Ovary (tissue), 9 donors: ENCODE results near the gene BRI3. TPM values are rescaled to one million over a fixed set of nuclear protein-coding genes. Genes with fewer than 3 reads are reported as not detected.

ENCODE experiments used
- DNase-seq, 5 donors: peaks; one replicate each; pipeline ENCODE4 v3.0.0-alpha.2; 2019 to 2020
- H3K27ac ChIP-seq, 2 donors: fragments of 200-600 bp; one replicate each; pipeline versions ENCODE4 v1.5.1 to v1.8.0; 2019 to 2022
- H3K27me3 ChIP-seq: fragments of 200-600 bp; one replicate; pipeline ENCODE4 v1.8.0; 2022
- H3K36me3 ChIP-seq: fragments of 200-600 bp; sonication (generic); one replicate; pipeline ENCODE4 v1.5.1; 2019
- H3K4me1 ChIP-seq: one replicate; pipeline ENCODE4 v1.8.1; 2013; ENCODE audit warnings: mild to moderate bottlenecking, moderate library complexity; ENCODE audit not compliant: insufficient read depth
- H3K4me3 ChIP-seq: fragments of 200-600 bp; sonication (generic); one replicate; pipeline ENCODE4 v1.5.1; 2017
- H3K9me3 ChIP-seq, 2 donors: fragments of 200-600 bp in 1 of 2; sonication (generic) in 1 of 2; one replicate each; pipeline versions ENCODE4 v1.5.1 to v1.8.1; 2013 to 2019; ENCODE audit warnings: mild to moderate bottlenecking in 1 of 2, moderate library complexity in 1 of 2
- CTCF ChIP-seq, 3 donors: fragments of 450-650 bp in 2 of 3; fragments of 200-600 bp in 1 of 3; IDR thresholded peaks; one replicate each; pipeline versions ENCODE4 v1.5.1 to v1.8.0; 2016 to 2022; ENCODE audit warnings: antibody characterized with exemption in 3 of 3, mild to moderate bottlenecking in 1 of 3
- EP300 ChIP-seq: sonication (generic); formaldehyde crosslinking; IDR thresholded peaks from one replicate; pipeline ENCODE4 v1.6.1; 2017; ENCODE audit warnings: antibody characterized with exemption
- POLR2A ChIP-seq: fragments of 450-650 bp; IDR thresholded peaks from one replicate; pipeline ENCODE4 v1.6.1; 2017; ENCODE audit warnings: antibody characterized with exemption, mild to moderate bottlenecking, moderate library complexity
- WGBS, 3 donors: extraction: QIAGEN DNeasy Blood & Tissue Kit in 1 of 3; methylation state at CpG; one replicate each; pipeline versions ENCODE4 v1.1.5 to v1.1.7; 2013 to 2017; 5-methylcytosine and 5-hydroxymethylcytosine counted together
- intact Hi-C, 4 donors: fragments of 100-400 bp; cut with DNase I; formaldehyde crosslinking; loops; one replicate each; pipeline versions ENCODE4 v1.11.0 to v1.15.1; 2022 to 2023
- polyA plus RNA-seq, 2 donors: library from polyadenylated mRNA; stranded (reverse); fragments of 200-250 nt in 1 of 2; fragments of 350-450 nt in 1 of 2; fragmentation: Illumina TruSeq in 1 of 2; extraction: RNeasy Lipid Tissue Mini Kit (QIAGEN cat#74804) in 1 of 2; gene quantifications; one replicate each; pipeline ENCODE4 v1.2.3, GENCODE V29; 2013 to 2014
- total RNA-seq, 7 donors: library from RNA; depleted of rRNA in 2 of 7; stranded (reverse); fragments of >200 nt in 2 of 7; fragmentation: NEBNext Ultra II Directional in 3 of 7; extraction: Animal tissue kit (Norgen Biotek cat#: 25700) in 3 of 7; gene quantifications; one replicate each; pipeline versions ENCODE4 v1.1.0 to v1.2.4, GENCODE V29; 2016 to 2023
- donor health status: DM: no; HTN: no; CAD: no; lungs with moderate emphysema.
- donor health status: DM: no; HTN: no; CAD: no.
- donor health status: Bipolar disorder and iron deficiency.
- donor health status: DM: yes; HTN: yes; CAD: no.
- donor health status: DM: no; HTN: no; CAD: no.
- donor health status: DM: yes; HTN: yes; CAD: no.

The BRI3 gene
- total and polyA plus RNA-seq, 9 donors: 19.9 to 161 (median 133) TPM

DNA sequence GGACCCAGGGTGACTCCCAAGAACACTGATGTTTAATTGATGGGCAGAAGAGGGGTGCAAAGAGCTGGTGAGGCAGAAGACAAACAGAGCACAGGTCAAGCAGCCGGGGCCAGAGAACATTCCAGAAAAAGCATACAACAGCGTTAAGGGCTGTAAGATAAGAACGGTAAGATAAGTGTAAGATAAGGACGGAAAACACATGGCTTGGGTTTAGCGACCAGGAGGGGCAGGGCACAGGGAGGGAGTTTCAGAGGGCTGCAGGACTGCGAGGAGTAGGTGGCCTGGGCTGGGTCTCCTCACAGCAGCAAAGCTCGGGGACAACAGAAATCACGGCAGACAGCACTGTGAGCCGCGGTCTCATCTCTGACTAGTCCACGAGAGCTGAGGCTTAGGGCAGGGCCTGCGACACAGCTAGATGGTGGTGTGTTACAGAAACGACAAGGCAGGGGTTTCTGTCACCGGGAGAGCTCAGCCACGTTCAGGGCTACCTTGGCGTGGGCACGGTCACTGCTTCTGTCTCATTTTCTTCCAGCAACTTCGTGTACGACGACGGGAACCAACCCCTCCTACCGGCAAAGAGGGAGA, 24.6 kb downstream of the BRI3 start:
- DNase-seq: no peak
- H3K9me3 ChIP-seq: no peaks in the 10 kb centered on the region
- no peaks in the 10 kb centered on the region for H3K36me3 ChIP-seq
- H3K27ac ChIP-seq: no peak overlapping the region
- H3K27me3 ChIP-seq: no peaks in the 10 kb centered on the region
- intact Hi-C loops: no loop called here
- no peaks in the 10 kb centered on the region for H3K4me1 ChIP-seq
- 73 to 78% (median 74%) methylated on average over 22 of the region's 22 CpGs for WGBS, 3 donors
- H3K4me3 ChIP-seq: no peak overlapping the region
- no peak for TF ChIP-seq EP300
- no peak for TF ChIP-seq CTCF (IDR thresholded peaks at IDR 0.05)
- no peak for TF ChIP-seq POLR2A

GRCh38 chr7:98307971-98308466, 26.5 kb downstream of the BRI3 start:
- no peaks in the 10 kb centered on the region for H3K9me3 ChIP-seq
- WGBS, 3 donors: 94 to 98% (median 96%) methylated on average over 14 of the region's 14 CpGs
- no peak for TF ChIP-seq EP300
- TF ChIP-seq POLR2A: no peak
- TF ChIP-seq CTCF (IDR thresholded peaks at IDR 0.05): no peak
- no peak overlapping the region for H3K27ac ChIP-seq
- H3K36me3 ChIP-seq: no peaks in the 10 kb centered on the region
- no peak for DNase-seq
- no peaks in the 10 kb centered on the region for H3K4me1 ChIP-seq
- H3K4me3 ChIP-seq: no peak overlapping the region
- H3K27me3 ChIP-seq: no peaks in the 10 kb centered on the region
- intact Hi-C loops: no loop called here

GRCh38 chr7:98309566-98309965, 28.1 kb downstream of the BRI3 start:
- no peaks in the 10 kb centered on the region for H3K27me3 ChIP-seq
- 96 to 97% (median 96%) methylated on average over 8 of the region's 8 CpGs for WGBS, 3 donors
- no peak overlapping the region for H3K4me3 ChIP-seq
- intact Hi-C loops: no loop called here
- no peaks in the 10 kb centered on the region for H3K36me3 ChIP-seq
- TF ChIP-seq EP300 (no peak), POLR2A (no peak), CTCF (IDR thresholded peaks at IDR 0.05) (no peak)
- H3K9me3 ChIP-seq: no peaks in the 10 kb centered on the region
- DNase-seq: no peak
- no peaks in the 10 kb centered on the region for H3K4me1 ChIP-seq
- H3K27ac ChIP-seq: no peak overlapping the region

DNA sequence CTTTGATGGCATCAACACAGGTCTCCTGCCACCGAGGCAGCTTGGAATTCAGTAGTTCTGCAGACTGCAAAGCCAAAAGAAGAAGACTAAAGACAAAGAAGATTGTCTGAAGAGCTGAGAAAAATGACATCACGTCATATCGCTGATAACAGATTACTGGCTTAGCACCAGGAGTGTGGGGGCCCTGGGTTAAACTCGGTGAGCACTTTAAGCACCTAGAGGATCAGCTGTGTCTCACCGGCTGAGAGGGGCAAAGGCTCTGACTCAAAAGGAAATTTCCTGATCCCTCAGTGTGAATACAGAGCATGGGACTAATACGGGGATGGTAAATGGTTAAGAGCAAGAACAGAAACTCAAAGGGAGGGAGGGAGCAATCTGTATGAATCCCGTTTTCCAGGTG, 30.7 kb downstream of the BRI3 start:
- TF ChIP-seq CTCF (IDR thresholded peaks at IDR 0.05): no peak
- no peak for TF ChIP-seq EP300
- TF ChIP-seq POLR2A: no peak
- intact Hi-C loops: no loop called here
- H3K27ac ChIP-seq: no peak overlapping the region
- no peaks in the 10 kb centered on the region for H3K27me3 ChIP-seq
- H3K9me3 ChIP-seq: no peaks in the 10 kb centered on the region
- H3K4me1 ChIP-seq: no peaks in the 10 kb centered on the region
- WGBS, 3 donors: 68 to 70% (median 70%) methylated on average over 7 of the region's 7 CpGs
- DNase-seq: no peak
- H3K4me3 ChIP-seq: no peak overlapping the region
- no peaks in the 10 kb centered on the region for H3K36me3 ChIP-seq
